Upper lobe of left lung (tissue), 6 donors: ENCODE measurements around the gene GPR15. TPM values are rescaled to one million over a fixed set of nuclear protein-coding genes. Genes with fewer than 3 reads are reported as not detected.

Experiments used
- ATAC-seq, 2 donors: fragments of 200-7000 bp; cut with Tn5 transposase; one replicate each; pipeline ENCODE4 v1.9.1; 2022; ENCODE audit warnings: mild to moderate bottlenecking in 2 of 2, moderate library complexity in 2 of 2; ENCODE audit not compliant: low FRiP score in 2 of 2
- DNase-seq, 2 donors: peaks; one replicate each; pipeline ENCODE4 v3.0.0-alpha.2; 2019 to 2020
- H3K27ac ChIP-seq, 4 donors: fragments of 200-600 bp; sonication (generic); one replicate each; pipeline ENCODE4 v1.5.1; 2016 to 2019
- H3K27me3 ChIP-seq, 4 donors: fragments of 200-600 bp; sonication (generic); one replicate each; pipeline ENCODE4 v1.5.1; 2017 to 2019
- H3K36me3 ChIP-seq, 4 donors: fragments of 200-600 bp; sonication (generic); one replicate each; pipeline ENCODE4 v1.5.1; 2016 to 2019
- H3K4me1 ChIP-seq, 4 donors: fragments of 200-600 bp; sonication (generic); one replicate each; pipeline ENCODE4 v1.5.1; 2018 to 2019
- H3K4me3 ChIP-seq, 4 donors: fragments of 200-600 bp; sonication (generic); one replicate each; pipeline ENCODE4 v1.5.1; 2017 to 2019; ENCODE audit warnings: mild to moderate bottlenecking in 2 of 4, moderate library complexity in 1 of 4
- H3K9me3 ChIP-seq, 4 donors: fragments of 200-600 bp; sonication (generic); one replicate each; pipeline ENCODE4 v1.5.1; 2018 to 2019
- CTCF ChIP-seq, 6 experiments: fragments of 450-650 bp in 4 of 6; fragments of 200-600 bp in 2 of 6; sonication (generic) in 2 of 6; IDR thresholded peaks; one replicate each; pipeline ENCODE4 v1.5.1; 2016 to 2019; ENCODE audit warnings: antibody characterized with exemption in 6 of 6
- EP300 ChIP-seq, 4 donors: sonication (generic); formaldehyde crosslinking; IDR thresholded peaks; one replicate each; pipeline ENCODE4 v1.5.1; 2017; ENCODE audit warnings: antibody characterized with exemption in 4 of 4, control low read depth in 2 of 4
- POLR2A ChIP-seq, 4 donors: fragments of 450-650 bp; IDR thresholded peaks; one replicate each; pipeline ENCODE4 v1.5.1; 2016 to 2017; ENCODE audit warnings: antibody characterized with exemption in 4 of 4, mild to moderate bottlenecking in 2 of 4
- POLR2AphosphoS5 ChIP-seq, 2 donors: sonication (generic); formaldehyde crosslinking; IDR thresholded peaks; one replicate each; pipeline ENCODE4 v1.5.1; 2017; ENCODE audit warnings: antibody characterized with exemption in 2 of 2
- WGBS, 2 donors: methylation state at CpG; one replicate each; pipeline ENCODE4 v1.1.5; 2017 to 2018; 5-methylcytosine and 5-hydroxymethylcytosine counted together
- total RNA-seq, 6 donors: library from RNA; depleted of rRNA in 4 of 6; stranded (reverse); fragments of >200 nt in 4 of 6; gene quantifications; one replicate each; pipeline versions ENCODE4 v1.1.0 to v1.2.1, GENCODE V29; 2016 to 2021
- donor health status: DM: no; HTN: no; CAD: no; lungs with moderate emphysema.
- donor health status: DM: no; HTN: yes; CAD: no; lungs with severe emphysema.

Gene GPR15
- total RNA-seq, 6 donors from 2014 or later = 0.98 to 2.1 (median 1.1) TPM; not detected in 2

- DNase-seq (no peak), ATAC-seq (no peak)
- H3K27me3 ChIP-seq = no peaks in the 10 kb centered on the region
- no peaks in the 10 kb centered on the region for H3K36me3 ChIP-seq
- WGBS, 2 donors = 69 to 81% methylated on average over 6 of the region's 6 CpGs
- TF ChIP-seq CTCF (IDR thresholded peaks at IDR 0.05) (no peak), EP300 (IDR thresholded peaks at IDR 0.05) (no peak), POLR2AphosphoS5 (IDR thresholded peaks at IDR 0.05) (no peak)
- no peaks in the 10 kb centered on the region for H3K4me1 ChIP-seq
- no peaks in the 10 kb centered on the region for H3K9me3 ChIP-seq
- no peak overlapping the region for H3K27ac ChIP-seq
- no peak overlapping the region for H3K4me3 ChIP-seq
These were observed 21.3 kb downstream of the GPR15 start for GRCh38 chr3:98553021-98553563.

GRCh38 chr3:98553753-98554152 lies 22.0 kb downstream of the GPR15 start:
- DNase-seq (no peak), ATAC-seq (peak in 1 of 2 donors; percentile 62)
- no peak for TF ChIP-seq POLR2A (IDR thresholded peaks at IDR 0.05)
- no peak for TF ChIP-seq CTCF (IDR thresholded peaks at IDR 0.05)
- TF ChIP-seq POLR2AphosphoS5 (IDR thresholded peaks at IDR 0.05) = no peak
- Histone ChIP-seq H3K4me1 (no peaks in the 10 kb centered on the region), H3K27ac (no peak overlapping the region), H3K4me3 (no peak overlapping the region), H3K36me3 (no peaks in the 10 kb centered on the region), H3K9me3 (no peaks in the 10 kb centered on the region), H3K27me3 (no peaks in the 10 kb centered on the region)
- 71 to 73% methylated on average over 2 of the region's 2 CpGs for WGBS, 2 donors

GRCh38 chr3:98554580-98554979 lies 22.8 kb downstream of the GPR15 start:
- 79 to 93% methylated on average over 2 of the region's 2 CpGs for WGBS, 2 donors
- no peak overlapping the region for H3K27ac ChIP-seq

GRCh38 chr3:98555025-98555379 lies 23.2 kb downstream of the GPR15 start:
- peak overlapping the region in 1 of 4 donors; percentile 12 for H3K27ac ChIP-seq
- DNase-seq = no peak

More at GRCh38 chr3:98554580-98554979, 22.8 kb downstream of the GPR15 start:
- H3K27me3 ChIP-seq = no peaks in the 10 kb centered on the region
- ATAC-seq (no peak), DNase-seq (no peak)
- H3K4me1 ChIP-seq = no peaks in the 10 kb centered on the region
- no peaks in the 10 kb centered on the region for H3K9me3 ChIP-seq
- TF ChIP-seq CTCF (IDR thresholded peaks at IDR 0.05) (no peak), POLR2AphosphoS5 (IDR thresholded peaks at IDR 0.05) (no peak), POLR2A (IDR thresholded peaks at IDR 0.05) (no peak), EP300 (IDR thresholded peaks at IDR 0.05) (no peak)
- no peak overlapping the region for H3K4me3 ChIP-seq
- no peaks in the 10 kb centered on the region for H3K36me3 ChIP-seq

More at GRCh38 chr3:98555025-98555379, 23.2 kb downstream of the GPR15 start:
- TF ChIP-seq POLR2A (IDR thresholded peaks at IDR 0.05) (no peak), EP300 (IDR thresholded peaks at IDR 0.05) (no peak), CTCF (IDR thresholded peaks at IDR 0.05) (no peak), POLR2AphosphoS5 (IDR thresholded peaks at IDR 0.05) (no peak)
- no peaks in the 10 kb centered on the region for H3K36me3 ChIP-seq
- H3K9me3 ChIP-seq = no peaks in the 10 kb centered on the region
- 61 to 80% methylated on average over 4 of the region's 4 CpGs for WGBS, 2 donors
- H3K4me3 ChIP-seq = no peak overlapping the region
- ATAC-seq = no peak
- no peaks in the 10 kb centered on the region for H3K4me1 ChIP-seq
- no peaks in the 10 kb centered on the region for H3K27me3 ChIP-seq
